C4-2B (cell line): Measurements from ENCODE around the gene PEAR1.

Experiments
- H3K27ac ChIP-seq: fragments of 450-650 bp; 2 replicates; pipeline ENCODE4 v1.5.1; 2017
- CTCF ChIP-seq: fragments of 450-650 bp; conservative IDR thresholded peaks from 2 replicates; pipeline ENCODE4 v1.5.1; 2017; ENCODE audit warnings: mild to moderate bottlenecking
- ZFX ChIP-seq: fragments of 450-650 bp; IDR thresholded peaks from 2 replicates; pipeline ENCODE4 v1.6.1; 2017

Gene PEAR1

GRCh38 chr1:156937883-156938282 lies 44.4 kb downstream of the PEAR1 start:
- no peak overlapping the region for H3K27ac ChIP-seq
- TF ChIP-seq CTCF (no peak), ZFX (no peak)

- H3K27ac ChIP-seq = no peak overlapping the region
- no peak for TF ChIP-seq CTCF
- no peak for TF ChIP-seq ZFX
Observed at GRCh38 chr1:156938813-156939212, 45.3 kb downstream of the PEAR1 start.

- TF ChIP-seq CTCF (no peak), ZFX (no peak)
- no peak overlapping the region for H3K27ac ChIP-seq
Observed at GRCh38 chr1:156939786-156940334, 46.3 kb downstream of the PEAR1 start.

GRCh38 chr1:156941675-156942074 lies 48.2 kb downstream of the PEAR1 start:
- no peak overlapping the region for H3K27ac ChIP-seq
- TF ChIP-seq CTCF = no peak
- no peak for TF ChIP-seq ZFX

- TF ChIP-seq CTCF (no peak), ZFX (no peak)
- no peak overlapping the region for H3K27ac ChIP-seq
Observed at GRCh38 chr1:156942176-156942575, 48.7 kb downstream of the PEAR1 start.

GRCh38 chr1:156942576-156942975 lies 49.1 kb downstream of the PEAR1 start:
- H3K27ac ChIP-seq = no peak overlapping the region
- TF ChIP-seq CTCF (no peak), ZFX (no peak)

- no peak overlapping the region for H3K27ac ChIP-seq
- no peak for TF ChIP-seq ZFX
- no peak for TF ChIP-seq CTCF
Observed at GRCh38 chr1:156943756-156944155, 50.2 kb downstream of the PEAR1 start.
